ENCODE measurements around the gene TERB1. TPM values are rescaled to one million over a fixed set of nuclear protein-coding genes. Genes with fewer than 3 reads are reported as not detected.

Gene TERB1
- total and polyA plus RNA-seq, 2 experiments from 2014 or later: not detected

DNA sequence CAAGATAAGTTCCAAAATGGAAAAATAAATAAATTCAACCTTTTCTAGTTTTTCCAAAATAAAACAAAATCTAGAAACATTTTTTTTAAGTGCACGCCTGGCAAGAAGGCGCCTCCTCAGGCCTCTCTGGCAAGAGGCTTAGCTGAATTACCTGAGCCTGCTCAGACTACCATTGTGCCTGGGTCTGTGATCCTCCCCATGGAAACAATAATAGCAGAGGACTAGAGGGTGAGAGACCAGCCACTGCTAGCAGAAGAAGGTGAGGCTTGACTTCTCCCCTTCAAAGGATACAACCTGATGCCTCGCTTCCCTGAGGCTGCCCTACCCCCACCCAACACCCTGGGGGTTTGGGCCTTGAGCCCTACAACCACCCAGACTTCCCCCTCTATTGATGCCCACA, 14.8 kb downstream of the TERB1 start:
- Histone ChIP-seq H3K9me3 (ENCODE audit: low read depth) (no peaks in the 10 kb centered on the region), H3K4me1 (ENCODE audit: insufficient read depth) (no peaks in the 10 kb centered on the region), H3K9me2 (ENCODE audit: insufficient read depth) (no peaks in the 10 kb centered on the region), H3K27me3 (replicated peaks; ENCODE audit: insufficient read depth) (no peaks in the 10 kb centered on the region), H3K36me3 (ENCODE audit: low read depth) (no peaks in the 10 kb centered on the region), H3K4me3 (no peak overlapping the region), H3K79me2 (ENCODE audit: insufficient read depth) (no peaks in the 10 kb centered on the region), H3K4me2 (ENCODE audit: unreplicated experiment) (no peak overlapping the region), H4K20me1 (ENCODE audit: insufficient read depth) (no peaks in the 10 kb centered on the region), H3K9ac (no peak overlapping the region), H2AFZ (no peak overlapping the region), H3F3A (ENCODE audit: insufficient read depth) (no peaks in the 10 kb centered on the region), H3K27ac (no peak overlapping the region)
- no peak for DNase-seq
- in situ Hi-C loops (cut with MboI): no loop called here
- WGBS, 2 experiments (ENCODE audit: low coverage in 1 of 2, low lambda C conversion rate in 2 of 2, missing lambda C conversion rate in 2 of 2): 92 to 95% methylated on average over 3 of the region's 3 CpGs
- TF ChIP-seq EZH2phosphoT487 (IDR thresholded peaks at IDR 0.05; ENCODE audit: insufficient read depth, low read depth) (no peak), EZH2 (IDR thresholded peaks at IDR 0.05; ENCODE audit: insufficient read depth, poor library complexity, severe bottlenecking) (no peak)

DNA sequence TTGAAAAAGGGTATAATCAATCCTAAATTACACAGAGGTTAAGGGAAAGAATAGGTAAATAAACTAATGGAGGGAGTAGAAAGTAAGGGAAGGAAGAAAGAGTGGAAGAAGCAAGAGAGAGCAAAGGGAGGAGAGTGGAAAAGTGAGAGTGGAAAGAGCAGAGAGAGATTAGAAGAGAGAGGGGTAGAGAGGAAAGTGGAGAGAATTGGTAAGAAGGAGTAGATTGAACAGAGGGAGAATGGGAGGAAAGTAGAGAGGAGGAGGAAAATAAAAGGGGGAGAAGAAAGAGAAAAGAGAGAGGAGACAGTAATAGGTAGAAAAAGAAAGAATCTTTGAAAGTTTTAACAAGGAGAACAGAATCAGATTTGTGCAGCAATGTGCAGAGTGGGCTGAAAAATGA, 24.9 kb downstream of the TERB1 start:
- Histone ChIP-seq H4K20me1 (ENCODE audit: insufficient read depth) (no peaks in the 10 kb centered on the region), H3K4me1 (ENCODE audit: insufficient read depth) (no peaks in the 10 kb centered on the region), H3K79me2 (ENCODE audit: insufficient read depth) (no peaks in the 10 kb centered on the region), H3K9me2 (ENCODE audit: insufficient read depth) (no peaks in the 10 kb centered on the region), H3F3A (ENCODE audit: insufficient read depth) (no peaks in the 10 kb centered on the region), H3K27me3 (replicated peaks; ENCODE audit: insufficient read depth) (no peaks in the 10 kb centered on the region), H3K27ac (no peak overlapping the region), H3K4me2 (ENCODE audit: unreplicated experiment) (no peak overlapping the region), H3K4me3 (no peak overlapping the region), H3K9me3 (ENCODE audit: low read depth) (no peaks in the 10 kb centered on the region), H2AFZ (no peak overlapping the region), H3K9ac (no peak overlapping the region), H3K36me3 (ENCODE audit: low read depth) (no peaks in the 10 kb centered on the region)
- DNase-seq: no peak
- TF ChIP-seq EZH2 (IDR thresholded peaks at IDR 0.05; ENCODE audit: insufficient read depth, poor library complexity, severe bottlenecking) (no peak), EZH2phosphoT487 (IDR thresholded peaks at IDR 0.05; ENCODE audit: insufficient read depth, low read depth) (no peak)
- in situ Hi-C loops (cut with MboI): no loop called here

DNA sequence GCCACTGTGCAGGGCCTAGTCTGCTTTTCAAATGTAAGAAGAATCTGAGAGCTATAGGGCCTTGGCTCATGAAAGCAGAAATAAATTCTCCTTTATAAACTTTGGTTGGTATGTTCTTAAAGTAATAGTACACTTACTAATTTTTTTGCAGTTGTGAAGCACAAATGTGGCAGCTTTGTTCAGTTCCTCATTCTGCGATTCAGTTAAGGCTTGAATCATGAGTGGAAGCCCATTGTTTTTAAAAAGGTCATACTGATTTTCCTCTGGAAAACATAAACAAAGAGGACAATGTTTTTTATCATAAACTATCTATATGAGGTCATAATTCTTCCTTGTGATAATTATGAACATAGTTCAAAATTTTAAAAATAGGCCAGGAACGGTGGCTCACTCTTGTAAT, 26.4 kb downstream of the TERB1 start:
- H3K27ac ChIP-seq: no peak overlapping the region
- no peak overlapping the region for H3K9ac ChIP-seq
- TF ChIP-seq EZH2phosphoT487 (IDR thresholded peaks at IDR 0.05; ENCODE audit: insufficient read depth, low read depth): no peak
- TF ChIP-seq EZH2 (IDR thresholded peaks at IDR 0.05; ENCODE audit: insufficient read depth, poor library complexity, severe bottlenecking): no peak
- no peaks in the 10 kb centered on the region for H3K9me2 ChIP-seq (ENCODE audit: insufficient read depth)
- no peaks in the 10 kb centered on the region for H3K9me3 ChIP-seq (ENCODE audit: low read depth)
- H3K36me3 ChIP-seq (ENCODE audit: low read depth): no peaks in the 10 kb centered on the region
- H3K4me3 ChIP-seq: no peak overlapping the region
- no peaks in the 10 kb centered on the region for H3K79me2 ChIP-seq (ENCODE audit: insufficient read depth)
- 66 to 80% methylated on average over 2 of the region's 2 CpGs for WGBS, 2 experiments (ENCODE audit: low coverage in 1 of 2, low lambda C conversion rate in 2 of 2, missing lambda C conversion rate in 2 of 2)
- DNase-seq: no peak
- H3K27me3 ChIP-seq (replicated peaks; ENCODE audit: insufficient read depth): no peaks in the 10 kb centered on the region
- no peaks in the 10 kb centered on the region for H3K4me1 ChIP-seq (ENCODE audit: insufficient read depth)
- no peaks in the 10 kb centered on the region for H3F3A ChIP-seq (ENCODE audit: insufficient read depth)
- no peak overlapping the region for H3K4me2 ChIP-seq (ENCODE audit: unreplicated experiment)
- H2AFZ ChIP-seq: no peak overlapping the region
- no peaks in the 10 kb centered on the region for H4K20me1 ChIP-seq (ENCODE audit: insufficient read depth)
- in situ Hi-C loops (cut with MboI): no loop called here

DNA sequence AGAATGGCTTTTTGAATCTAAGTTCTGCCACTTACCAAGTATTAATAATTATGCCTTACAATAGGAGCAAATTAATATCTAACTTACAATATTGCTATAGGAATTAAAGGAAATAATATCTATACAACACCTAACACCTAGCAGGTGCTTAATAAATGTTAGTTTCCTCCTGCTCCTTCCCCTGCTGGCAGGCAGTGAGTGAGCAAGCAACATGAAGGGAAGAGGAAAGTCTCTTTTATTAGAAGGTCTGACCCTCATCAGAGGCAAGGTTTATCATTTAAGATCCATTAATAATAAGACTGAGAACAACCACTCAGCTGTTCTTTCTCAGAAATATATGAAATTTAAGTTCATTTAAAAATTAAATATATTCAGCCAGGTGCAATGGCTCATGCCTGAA, 43.3 kb downstream of the TERB1 start:
- Histone ChIP-seq H3K79me2 (ENCODE audit: insufficient read depth) (no peaks in the 10 kb centered on the region), H3K4me1 (ENCODE audit: insufficient read depth) (no peaks in the 10 kb centered on the region), H3K9me3 (ENCODE audit: low read depth) (no peaks in the 10 kb centered on the region), H4K20me1 (ENCODE audit: insufficient read depth) (no peaks in the 10 kb centered on the region), H3K9me2 (ENCODE audit: insufficient read depth) (no peaks in the 10 kb centered on the region), H2AFZ (no peak overlapping the region), H3F3A (ENCODE audit: insufficient read depth) (no peaks in the 10 kb centered on the region), H3K27me3 (replicated peaks; ENCODE audit: insufficient read depth) (no peaks in the 10 kb centered on the region), H3K4me3 (no peak overlapping the region), H3K27ac (no peak overlapping the region), H3K36me3 (ENCODE audit: low read depth) (no peaks in the 10 kb centered on the region), H3K9ac (no peak overlapping the region), H3K4me2 (ENCODE audit: unreplicated experiment) (no peak overlapping the region)
- in situ Hi-C loops (cut with MboI): no loop called here
- TF ChIP-seq EZH2phosphoT487 (IDR thresholded peaks at IDR 0.05; ENCODE audit: insufficient read depth, low read depth): no peak
- TF ChIP-seq EZH2 (IDR thresholded peaks at IDR 0.05; ENCODE audit: insufficient read depth, poor library complexity, severe bottlenecking): no peak
- DNase-seq: no peak

DNA sequence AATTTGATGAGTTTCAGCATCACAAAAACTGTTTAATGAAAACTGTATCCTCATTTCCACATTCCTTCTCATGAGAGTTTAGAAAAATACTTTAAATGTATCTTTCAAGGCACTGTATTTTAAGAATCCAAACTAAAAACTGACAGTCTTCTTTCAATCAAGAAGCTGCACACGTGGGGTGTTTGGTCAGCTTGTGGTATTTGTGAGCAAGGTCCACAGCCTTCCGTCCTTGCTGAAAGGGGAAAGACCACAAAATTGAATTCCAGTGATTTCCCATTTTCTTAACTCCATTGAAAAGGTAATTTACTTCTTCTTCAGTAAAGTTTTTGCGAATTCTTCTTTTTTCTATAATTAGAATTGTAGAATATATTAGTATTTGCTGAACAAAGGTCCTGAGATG, 46.6 kb downstream of the TERB1 start:
- TF ChIP-seq EZH2phosphoT487 (IDR thresholded peaks at IDR 0.05; ENCODE audit: insufficient read depth, low read depth): no peak
- no peak for TF ChIP-seq EZH2 (IDR thresholded peaks at IDR 0.05; ENCODE audit: insufficient read depth, poor library complexity, severe bottlenecking)
- 63 to 71% methylated on average over 3 of the region's 3 CpGs for WGBS, 2 experiments (ENCODE audit: low coverage in 1 of 2, low lambda C conversion rate in 2 of 2, missing lambda C conversion rate in 2 of 2)
- no peaks in the 10 kb centered on the region for H3K9me2 ChIP-seq (ENCODE audit: insufficient read depth)

More for the DNA sequence above, 46.6 kb downstream of the TERB1 start:
- H3K36me3 ChIP-seq (ENCODE audit: low read depth): no peaks in the 10 kb centered on the region
- in situ Hi-C loops (cut with MboI): no loop called here
- H3K4me3 ChIP-seq: no peak overlapping the region
- DNase-seq: no peak
- no peak overlapping the region for H3K4me2 ChIP-seq (ENCODE audit: unreplicated experiment)
- H4K20me1 ChIP-seq (ENCODE audit: insufficient read depth): no peaks in the 10 kb centered on the region
- H2AFZ ChIP-seq: no peak overlapping the region
- no peak overlapping the region for H3K9ac ChIP-seq
- H3K27ac ChIP-seq: no peak overlapping the region
- H3K27me3 ChIP-seq (replicated peaks; ENCODE audit: insufficient read depth): no peaks in the 10 kb centered on the region
- no peaks in the 10 kb centered on the region for H3F3A ChIP-seq (ENCODE audit: insufficient read depth)
- no peaks in the 10 kb centered on the region for H3K9me3 ChIP-seq (ENCODE audit: low read depth)
- H3K79me2 ChIP-seq (ENCODE audit: insufficient read depth): peaks cover 21% of the 10 kb centered on the region
- peaks cover 9% of the 10 kb centered on the region for H3K4me1 ChIP-seq (ENCODE audit: insufficient read depth)

All from GM23248 (cell line).